HG03097 (cell line): ENCODE results near the gene TRIM41.
"Not testable (repeated sequence)": the region's sequence is repeated elsewhere in the genome, so short reads cannot be mapped to it uniquely, and the experiment has no call there.

Source experiments
- ATAC-seq: cut with Tn5 transposase; IDR thresholded peaks from one replicate; pipeline ENCODE4 v1.9.1; 2021; ENCODE audit not compliant: unreplicated experiment, low FRiP score

The TRIM41 gene

GRCh38 chr5:181223058-181223728 is at the start of gene TRIM41:
Gene TRIM41, plus strand, starts transcription at chr5:181223281. Its CDS starts 719 bp downstream, at chr5:181224000.
- ATAC-seq, result peak; percentile 56

- ATAC-seq, result no peak
These were observed 49.4 kb upstream of the TRIM41 start for GRCh38 chr5:181173420-181174342.

- ATAC-seq, result no peak
These were observed 46.7 kb upstream of the TRIM41 start for GRCh38 chr5:181176254-181176952.

- ATAC-seq, result not testable (repeated sequence)
These were observed 45.5 kb upstream of the TRIM41 start for GRCh38 chr5:181177559-181177958.

GRCh38 chr5:181181650-181182565 is 41.2 kb upstream of the TRIM41 start:
- ATAC-seq, result peak; percentile 47

- ATAC-seq, result no peak
These were observed 40.4 kb upstream of the TRIM41 start for GRCh38 chr5:181182651-181183050.

- no peak for ATAC-seq
These were observed 38.2 kb upstream of the TRIM41 start for GRCh38 chr5:181184845-181185216.

- no peak for ATAC-seq
These were observed 37.5 kb upstream of the TRIM41 start for GRCh38 chr5:181185560-181185959.

GRCh38 chr5:181186022-181186421 is 37.1 kb upstream of the TRIM41 start:
- no peak for ATAC-seq

GRCh38 chr5:181186986-181187499 is 36.0 kb upstream of the TRIM41 start:
- no peak for ATAC-seq

GRCh38 chr5:181187500-181188213 is 35.4 kb upstream of the TRIM41 start:
- no peak for ATAC-seq

- ATAC-seq, result peak; percentile 14
These were observed 34.2 kb upstream of the TRIM41 start for GRCh38 chr5:181188700-181189362.

- ATAC-seq, result no peak
These were observed 33.6 kb upstream of the TRIM41 start for GRCh38 chr5:181189363-181189961.

- no peak for ATAC-seq
These were observed 32.9 kb upstream of the TRIM41 start for GRCh38 chr5:181189962-181190710.

- peak; percentile 4 for ATAC-seq
These were observed 32.2 kb upstream of the TRIM41 start for GRCh38 chr5:181190711-181191525.

GRCh38 chr5:181191526-181192336 is 31.4 kb upstream of the TRIM41 start:
- ATAC-seq, result peak; percentile 44
